A673 (cell line): ENCODE data around the gene MRPL14.
A peak's percentile ranks its signal among the peaks of the same experiment; 100 is the strongest.

Experiments
- CTCF ChIP-seq: fragments of 300-800, 200-600 bp; sonication (generic); conservative IDR thresholded peaks from 2 replicates; pipeline ENCODE4 v1.5.1; 2017; ENCODE audit warnings: low read depth, mild to moderate bottlenecking, antibody characterized with exemption, low read length, moderate library complexity, mixed read lengths
- EZH2 ChIP-seq: fragments of 200-600 bp; sonication (generic); IDR thresholded peaks from 2 replicates; pipeline ENCODE4 v1.6.1; 2017; ENCODE audit warnings: borderline replicate concordance, low read depth, mild to moderate bottlenecking, mixed read lengths, antibody characterized with exemption, low read length; ENCODE audit not compliant: poor library complexity, severe bottlenecking

DNA sequence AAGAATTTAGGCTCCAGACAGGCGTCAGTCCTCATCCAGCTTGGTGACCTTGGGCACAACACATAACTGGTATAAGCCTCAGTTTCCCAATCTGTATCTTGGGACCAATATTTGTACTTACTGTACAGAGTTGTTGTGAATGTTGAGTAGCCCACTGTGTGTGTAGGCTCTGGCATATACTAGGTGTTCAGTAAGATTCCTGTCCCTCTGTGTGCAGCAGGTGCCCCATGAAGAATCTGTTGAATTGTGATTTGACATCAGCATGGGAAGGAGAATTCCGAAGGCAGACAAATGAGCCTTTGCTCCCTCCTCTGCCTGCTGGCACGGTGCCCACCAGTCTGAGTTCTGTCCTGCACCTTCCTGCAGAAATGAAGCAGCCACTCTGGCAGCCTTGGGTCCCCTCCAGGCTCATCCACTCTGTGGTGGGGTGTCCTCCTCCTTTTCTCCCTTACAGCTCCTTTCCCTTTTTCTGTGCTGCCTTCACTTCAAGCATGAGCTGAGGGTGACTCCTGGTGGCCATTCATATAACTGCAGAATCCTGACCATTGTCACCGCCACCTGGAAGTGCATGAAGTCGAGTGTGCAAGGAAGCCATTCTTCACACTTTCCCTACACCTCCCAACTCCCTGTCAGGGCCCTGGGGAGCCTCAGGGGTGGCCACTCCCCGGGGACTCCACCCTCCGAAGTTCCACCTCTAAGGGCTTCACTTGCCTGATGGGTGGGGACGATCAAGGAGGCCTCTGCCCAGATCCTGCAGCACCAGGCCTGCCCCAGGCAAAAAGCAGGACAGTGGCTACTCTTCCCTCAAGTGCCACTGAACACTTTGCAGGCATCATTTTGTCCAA lies 48.2 kb downstream of the MRPL14 start:
- TF ChIP-seq EZH2: no peak
- TF ChIP-seq CTCF: peak; percentile 88
